Measurements from ENCODE around the gene CHCHD3. TPM values are rescaled to one million over a fixed set of nuclear protein-coding genes. Genes with fewer than 3 reads are reported as not detected.

The CHCHD3 gene
- total RNA-seq, 4 donors from 2014 or later, result 33.9 to 37.2 (median 35.8) TPM

GRCh38 chr7:132777956-132778355 is 303.9 kb downstream of the CHCHD3 start:
- Histone ChIP-seq H3K27me3 (no peaks in the 10 kb centered on the region), H3K27ac (no peak overlapping the region), H3K4me3 (no peak overlapping the region), H3K9me3 (no peaks in the 10 kb centered on the region), H3K4me1 (no peaks in the 10 kb centered on the region), H3K36me3 (no peaks in the 10 kb centered on the region)
- no peak for DNase-seq (ENCODE audit: low spot score in 2 of 2)
- no peak for TF ChIP-seq EP300 (IDR thresholded peaks at IDR 0.05)
- TF ChIP-seq CTCF (IDR thresholded peaks at IDR 0.05), result no peak
- no peak for TF ChIP-seq POLR2AphosphoS5 (IDR thresholded peaks at IDR 0.05)
- TF ChIP-seq POLR2A (IDR thresholded peaks at IDR 0.05), result no peak
- WGBS, result 97% methylated on average over 4 of the region's 4 CpGs

- Histone ChIP-seq H3K27ac (no peak overlapping the region), H3K4me3 (no peak overlapping the region), H3K36me3 (no peaks in the 10 kb centered on the region), H3K9me3 (no peaks in the 10 kb centered on the region), H3K27me3 (no peaks in the 10 kb centered on the region), H3K4me1 (no peaks in the 10 kb centered on the region)
- no peak for DNase-seq (ENCODE audit: low spot score in 2 of 2)
- 81% methylated on average over 7 of the region's 7 CpGs for WGBS
- TF ChIP-seq EP300 (IDR thresholded peaks at IDR 0.05) (no peak), POLR2AphosphoS5 (IDR thresholded peaks at IDR 0.05) (no peak), CTCF (IDR thresholded peaks at IDR 0.05) (no peak), POLR2A (IDR thresholded peaks at IDR 0.05) (no peak)
Measured at GRCh38 chr7:132777414-132777813, 304.5 kb downstream of the CHCHD3 start.

GRCh38 chr7:132776048-132776620 is 305.8 kb downstream of the CHCHD3 start:
- 73% methylated on average over 5 of the region's 5 CpGs for WGBS
- Histone ChIP-seq H3K9me3 (no peaks in the 10 kb centered on the region), H3K36me3 (no peaks in the 10 kb centered on the region), H3K4me3 (no peak overlapping the region), H3K4me1 (no peaks in the 10 kb centered on the region), H3K27me3 (no peaks in the 10 kb centered on the region), H3K27ac (no peak overlapping the region)
- DNase-seq (ENCODE audit: low spot score in 2 of 2), result no peak
- TF ChIP-seq CTCF (IDR thresholded peaks at IDR 0.05) (no peak), EP300 (IDR thresholded peaks at IDR 0.05) (no peak), POLR2A (IDR thresholded peaks at IDR 0.05) (no peak), POLR2AphosphoS5 (IDR thresholded peaks at IDR 0.05) (no peak)

DNA sequence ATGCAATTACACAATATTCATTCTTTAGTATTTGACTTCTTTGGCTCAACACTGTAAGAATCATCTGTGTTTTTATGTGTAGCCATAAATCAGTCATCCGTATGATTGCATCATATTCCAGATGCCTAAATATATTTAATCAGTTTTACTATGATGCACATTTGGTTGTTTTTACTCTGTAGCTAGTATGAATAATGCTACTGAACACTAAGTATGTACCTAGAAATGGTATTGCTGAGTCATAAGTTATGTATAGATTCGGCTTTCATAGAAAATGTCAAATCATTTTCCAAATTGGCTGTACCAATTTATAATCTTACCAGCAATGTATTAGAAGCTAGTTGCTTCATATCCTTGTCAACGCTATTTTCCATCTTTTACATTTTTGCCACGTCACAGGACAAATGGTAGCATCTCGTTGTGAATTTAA is 308.3 kb downstream of the CHCHD3 start:
- TF ChIP-seq CTCF (IDR thresholded peaks at IDR 0.05) (no peak), POLR2A (IDR thresholded peaks at IDR 0.05) (no peak), POLR2AphosphoS5 (IDR thresholded peaks at IDR 0.05) (no peak), EP300 (IDR thresholded peaks at IDR 0.05) (no peak)
- Histone ChIP-seq H3K36me3 (no peaks in the 10 kb centered on the region), H3K4me1 (no peaks in the 10 kb centered on the region), H3K27me3 (no peaks in the 10 kb centered on the region), H3K27ac (no peak overlapping the region), H3K4me3 (no peak overlapping the region), H3K9me3 (no peaks in the 10 kb centered on the region)
- no peak for DNase-seq (ENCODE audit: low spot score in 2 of 2)
- WGBS, result 49% methylated on average over 5 of the region's 5 CpGs

GRCh38 chr7:132771301-132771730 is 310.6 kb downstream of the CHCHD3 start:
- no peaks in the 10 kb centered on the region for H3K4me1 ChIP-seq
- H3K36me3 ChIP-seq, result no peaks in the 10 kb centered on the region
- H3K27me3 ChIP-seq, result no peaks in the 10 kb centered on the region
- H3K9me3 ChIP-seq, result no peaks in the 10 kb centered on the region
- WGBS, result 79% methylated on average over 6 of the region's 6 CpGs
- no peak for DNase-seq (ENCODE audit: low spot score in 2 of 2)
- H3K4me3 ChIP-seq, result no peak overlapping the region
- H3K27ac ChIP-seq, result no peak overlapping the region
- no peak for TF ChIP-seq POLR2AphosphoS5 (IDR thresholded peaks at IDR 0.05)
- no peak for TF ChIP-seq CTCF (IDR thresholded peaks at IDR 0.05)
- no peak for TF ChIP-seq POLR2A (IDR thresholded peaks at IDR 0.05)
- no peak for TF ChIP-seq EP300 (IDR thresholded peaks at IDR 0.05)
